ENCODE results near the gene CLMP.

The CLMP gene

GRCh38 chr11:123195188-123196059 lies at the start of gene CLMP:
Gene CLMP, minus strand, starts transcription at chr11:123195248. Its CDS starts 308 bp downstream, at chr11:123194940.
- peak in 1 of 3 experiments; percentile 12 for DNase-seq (ENCODE audit: low read depth in 3 of 3)

- no peak for DNase-seq (ENCODE audit: low read depth in 3 of 3)
Observed at GRCh38 chr11:123241874-123242543, 47.0 kb upstream of the CLMP start.

DNA sequence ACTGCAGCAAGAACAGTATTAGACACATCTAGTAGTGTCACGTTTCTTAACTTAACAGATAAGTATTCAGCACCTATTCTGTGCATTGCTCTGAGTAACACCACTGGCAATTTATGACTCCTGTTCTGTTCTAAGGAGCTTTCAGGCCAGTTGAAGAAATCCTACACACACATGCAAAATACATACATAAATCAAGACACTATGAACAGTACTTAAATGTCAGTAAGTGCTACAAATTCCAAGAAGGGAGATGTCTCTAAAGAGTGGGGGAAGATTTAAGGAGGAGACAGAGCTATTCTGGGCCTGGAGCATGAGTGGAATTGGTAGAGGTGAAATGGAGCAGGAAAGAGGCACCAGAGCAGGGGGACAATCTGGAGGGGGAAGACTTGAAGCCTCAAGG lies 46.2 kb upstream of the CLMP start:
- DNase-seq (ENCODE audit: low read depth in 3 of 3) = no peak

- DNase-seq (ENCODE audit: low read depth in 3 of 3) = no peak
Observed at GRCh38 chr11:123239191-123240150, 44.4 kb upstream of the CLMP start.

- DNase-seq (ENCODE audit: low read depth in 3 of 3) = no peak
Observed at GRCh38 chr11:123238297-123238696, 43.2 kb upstream of the CLMP start.

DNA sequence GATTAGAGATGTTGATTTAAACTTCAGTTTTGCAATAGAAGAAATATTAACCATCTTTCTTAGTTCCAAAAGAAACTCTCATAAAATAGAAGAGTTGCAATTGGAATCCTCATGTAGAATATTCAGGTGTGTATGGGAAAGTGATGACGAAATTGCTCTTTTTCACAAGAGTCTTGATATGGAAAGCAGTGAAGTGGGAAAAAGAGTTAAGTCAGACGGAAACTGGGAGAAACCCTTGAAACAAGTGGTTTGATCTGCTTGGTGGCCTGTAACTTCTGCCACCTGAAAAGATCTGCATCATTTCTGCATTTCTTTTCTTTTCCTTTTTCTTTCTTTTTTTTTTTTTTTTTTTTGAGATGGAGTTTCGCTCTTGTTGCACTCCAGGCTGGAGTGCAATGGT lies 41.8 kb upstream of the CLMP start:
- no peak for DNase-seq (ENCODE audit: low read depth in 3 of 3)

DNA sequence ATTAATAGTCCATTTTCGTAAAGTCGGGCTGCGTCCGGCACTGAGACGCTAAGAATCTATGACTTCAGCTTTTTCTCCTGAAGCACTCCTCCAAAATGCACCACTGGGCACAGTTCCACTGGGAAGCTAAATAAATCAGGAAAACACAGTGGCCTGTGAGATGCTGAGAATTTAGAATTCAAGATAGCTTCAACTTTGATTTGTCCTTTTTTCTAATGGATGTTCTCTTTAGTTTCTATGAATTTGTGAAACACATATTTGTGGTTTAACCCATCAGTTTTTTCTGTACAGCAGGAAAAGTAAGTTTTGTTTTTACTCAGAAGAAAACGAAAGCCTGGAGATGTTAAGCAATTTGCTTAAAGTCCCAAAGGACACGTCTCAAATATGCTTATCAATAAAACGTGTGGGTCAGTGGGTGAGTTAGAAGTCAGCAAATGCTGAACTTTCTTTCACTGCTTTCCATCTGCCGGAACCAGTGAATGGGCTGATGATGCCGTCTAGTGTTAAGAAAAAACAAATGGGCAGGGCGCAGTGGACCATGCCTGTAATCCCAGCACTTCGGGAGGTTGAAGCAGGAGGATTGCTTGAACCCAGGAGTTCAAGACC lies 40.7 kb upstream of the CLMP start:
- DNase-seq (ENCODE audit: low read depth in 3 of 3) = no peak

- DNase-seq (ENCODE audit: low read depth in 3 of 3) = peak; percentile 7 to 44 (median 16)
Observed at GRCh38 chr11:123235117-123235655, 40.1 kb upstream of the CLMP start.

GRCh38 chr11:123233975-123234334 lies 38.9 kb upstream of the CLMP start:
- no peak for DNase-seq (ENCODE audit: low read depth in 3 of 3)

- no peak for DNase-seq (ENCODE audit: low read depth in 3 of 3)
Observed at GRCh38 chr11:123233280-123233974, 38.4 kb upstream of the CLMP start.

- no peak for DNase-seq (ENCODE audit: low read depth in 3 of 3)
Observed at GRCh38 chr11:123231777-123232176, 36.7 kb upstream of the CLMP start.

DNA sequence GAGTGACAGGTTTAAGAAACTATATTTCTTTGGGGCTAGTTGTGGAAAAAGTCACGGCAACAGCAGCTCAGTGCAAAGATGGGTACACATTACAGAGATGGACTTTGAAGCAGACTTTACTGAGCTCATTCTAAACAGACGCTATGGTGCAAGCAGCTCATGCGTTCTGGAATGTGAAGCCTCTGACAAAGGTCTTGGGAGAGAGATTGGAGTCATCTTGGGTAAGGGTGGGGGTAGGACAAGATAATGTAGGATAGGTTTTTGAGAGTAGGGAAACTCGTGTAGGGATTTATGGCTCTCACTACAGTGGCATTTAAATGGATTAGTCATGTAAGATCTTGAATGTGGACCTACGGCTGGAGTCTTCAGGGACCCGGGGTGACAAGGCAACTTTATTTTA lies 36.2 kb upstream of the CLMP start:
- no peak for DNase-seq (ENCODE audit: low read depth in 3 of 3)

DNA sequence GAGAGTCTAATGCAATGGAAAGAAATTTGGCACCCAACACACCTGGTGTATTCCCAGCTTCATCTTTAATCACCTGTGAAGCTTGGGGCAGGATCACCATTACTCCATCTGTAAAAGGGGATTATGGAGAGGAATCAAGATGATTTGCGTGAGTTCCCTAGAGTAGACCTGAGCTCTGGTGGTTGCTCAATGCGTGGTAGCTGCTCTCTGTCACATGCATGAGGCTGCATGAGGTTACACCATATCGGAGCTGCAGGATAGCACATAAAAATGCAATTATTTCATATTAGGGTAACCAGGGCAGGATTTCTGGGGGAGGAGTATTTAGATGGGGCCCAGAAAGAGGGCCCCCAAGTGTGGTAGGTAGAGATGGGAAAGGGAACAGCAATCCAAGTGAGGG lies 35.3 kb upstream of the CLMP start:
- DNase-seq (ENCODE audit: low read depth in 3 of 3) = no peak

- no peak for DNase-seq (ENCODE audit: low read depth in 3 of 3)
Observed at GRCh38 chr11:123228496-123229163, 33.6 kb upstream of the CLMP start.

DNA sequence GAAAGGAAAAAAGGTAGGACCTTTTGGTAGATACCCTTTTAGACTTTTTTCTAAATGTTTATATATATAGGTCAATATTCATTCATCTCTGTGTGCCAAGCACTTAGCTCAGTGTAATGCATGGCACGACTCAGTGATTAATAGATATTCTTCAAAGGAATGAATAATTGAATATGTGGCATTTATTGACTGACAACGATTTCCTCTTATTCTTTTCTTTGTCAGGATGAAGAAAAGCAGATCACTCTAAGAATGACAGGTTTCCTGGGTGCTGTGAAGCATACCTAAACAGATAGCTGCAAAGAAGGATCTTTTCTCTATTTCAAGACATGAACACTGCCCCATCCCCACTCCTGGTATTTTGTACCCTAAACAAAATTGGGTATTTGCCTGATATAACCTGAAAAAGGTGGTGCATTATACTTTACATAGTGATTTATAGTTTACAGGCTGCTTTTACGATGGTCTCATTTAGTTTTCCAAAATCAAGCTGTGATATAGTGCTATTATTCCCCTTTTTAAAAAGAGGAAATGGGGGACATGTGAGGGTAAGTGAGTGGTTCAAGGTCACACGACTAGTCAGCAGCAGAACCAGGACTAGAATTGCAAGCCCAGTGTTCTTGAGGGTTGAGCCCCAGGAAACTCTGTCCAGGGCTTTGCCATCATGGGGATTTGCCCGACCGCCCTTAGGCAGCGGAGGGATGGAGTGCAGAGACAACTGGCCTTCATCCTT lies 32.9 kb upstream of the CLMP start:
- no peak for DNase-seq (ENCODE audit: low read depth in 3 of 3)

DNA sequence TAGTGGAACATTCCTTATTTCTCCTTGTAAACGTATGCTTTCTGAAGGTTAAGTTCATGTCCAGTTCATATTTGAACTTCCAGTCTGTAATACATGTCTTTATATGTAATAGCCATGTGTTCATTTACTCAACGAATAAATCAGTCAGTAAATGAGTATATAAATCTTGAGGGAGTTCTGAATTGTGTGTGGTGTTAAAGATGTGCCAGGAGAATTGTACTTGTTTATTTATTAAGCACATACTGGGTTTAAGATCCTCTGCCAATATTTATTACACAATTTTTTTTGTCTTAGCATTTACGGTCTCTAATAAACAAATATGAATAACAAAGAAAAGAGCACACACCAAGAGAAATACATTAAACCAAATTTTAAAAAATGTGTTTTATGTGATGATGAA lies 26.5 kb upstream of the CLMP start:
- no peak for DNase-seq (ENCODE audit: low read depth in 3 of 3)

GRCh38 chr11:123221096-123221561 lies 26.1 kb upstream of the CLMP start:
- no peak for DNase-seq (ENCODE audit: low read depth in 3 of 3)

GRCh38 chr11:123219066-123219690 lies 24.1 kb upstream of the CLMP start:
- DNase-seq (ENCODE audit: low read depth in 3 of 3) = no peak

DNA sequence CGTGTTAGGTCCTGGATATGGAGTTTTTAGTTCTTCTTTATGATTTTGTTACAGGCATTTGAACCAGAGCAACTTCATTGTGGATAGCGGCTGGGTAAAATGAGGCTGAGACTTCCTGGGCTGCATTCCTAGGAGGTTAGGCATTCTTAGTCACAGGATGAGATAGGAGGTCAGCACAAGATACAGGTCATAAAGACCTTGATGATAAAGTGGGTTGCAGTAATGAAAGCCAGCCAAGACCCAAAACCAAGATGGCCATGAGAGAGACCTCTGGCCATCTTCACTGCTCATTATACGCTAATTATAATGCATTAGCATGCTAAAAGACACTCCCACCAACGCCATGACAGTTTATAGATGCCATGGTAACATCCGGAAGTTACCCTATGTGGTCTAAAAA lies 23.4 kb upstream of the CLMP start:
- DNase-seq (ENCODE audit: low read depth in 3 of 3) = no peak

Measured in stimulated activated CD4-positive, alpha-beta T cell treated with anti-CD3 and anti-CD28 coated beads, TNF-alpha, amount 100 ng/mL, for 24 hours (primary cell).